ENCODE measurements around the gene CDH13.

CDH13 gene

DNA sequence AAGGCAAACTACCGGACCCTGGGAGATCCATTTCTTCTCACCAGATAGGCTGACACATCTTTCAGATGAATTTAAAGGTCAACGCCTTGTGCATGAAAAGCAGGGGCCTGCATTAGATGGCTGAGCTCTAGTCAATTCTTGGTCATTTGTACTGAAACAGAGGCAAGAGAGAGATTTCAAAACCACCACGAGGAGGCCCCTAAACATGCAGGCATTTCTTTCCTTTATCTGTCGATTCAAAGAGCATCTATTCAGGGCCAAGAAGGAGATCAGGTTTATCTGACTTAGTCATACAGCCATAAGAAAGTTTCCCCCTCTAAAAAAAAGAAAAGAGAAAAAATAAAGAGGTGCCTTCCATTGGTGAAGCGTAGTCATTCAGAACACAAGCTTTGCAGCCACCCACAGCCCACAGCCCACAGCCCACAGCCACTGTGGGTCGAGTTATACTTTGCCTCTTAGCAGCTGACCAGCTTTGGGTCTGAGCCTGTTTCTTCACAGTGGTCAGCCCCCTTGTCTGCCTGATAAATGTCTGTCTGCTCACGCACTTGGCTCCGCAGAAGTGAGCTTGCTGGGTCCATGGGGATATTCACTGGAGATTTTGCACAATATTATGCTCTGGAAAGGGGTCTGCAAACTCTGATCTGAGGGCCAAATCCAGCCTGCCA lies 207.5 kb downstream of the CDH13 start:
- peak; percentile 27 for DNase-seq (ENCODE audit: low read depth)

DNA sequence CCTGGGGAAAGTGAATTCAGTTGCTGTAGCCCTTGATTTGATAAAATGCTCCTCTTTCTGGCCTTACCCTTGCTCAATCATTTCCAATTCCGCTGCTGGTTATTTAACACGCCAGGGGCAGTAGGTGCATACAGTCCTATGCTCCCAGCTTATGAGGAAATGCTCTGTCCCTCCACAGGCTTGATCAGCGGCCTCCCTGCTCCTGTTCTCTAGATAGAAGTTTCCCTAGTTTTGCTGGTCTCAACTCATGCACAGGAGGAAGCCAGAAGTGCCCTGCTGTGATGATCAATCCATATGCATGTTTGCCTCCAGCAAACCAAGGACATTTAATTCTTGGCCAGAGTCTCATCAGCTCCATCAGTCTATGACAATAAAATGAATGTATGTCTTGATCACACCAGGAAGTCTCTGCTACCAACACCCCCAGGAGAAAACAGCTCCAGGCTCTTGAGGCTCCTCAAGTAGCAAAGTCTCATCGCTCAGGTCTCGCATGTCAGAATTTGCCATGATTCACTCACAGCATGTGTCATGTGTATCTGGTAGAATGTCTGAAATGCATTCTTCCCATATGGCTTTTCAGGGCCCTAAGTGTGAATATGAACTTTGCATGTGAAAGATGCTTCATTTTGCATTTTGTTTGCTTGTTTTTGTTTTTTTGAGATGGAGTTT lies 208.9 kb downstream of the CDH13 start:
- TF ChIP-seq CTCF (IDR thresholded peaks at IDR 0.05; ENCODE audit: low read length, missing control alignments), result no peak
- no peak for DNase-seq (ENCODE audit: low read depth)
- H3K4me3 ChIP-seq (replicated peaks; ENCODE audit: low read depth, low read length), result no peak overlapping the region

More for the DNA sequence above, 207.5 kb downstream of the CDH13 start:
- H3K4me3 ChIP-seq (replicated peaks; ENCODE audit: low read depth, low read length), result no peak overlapping the region
- no peak for TF ChIP-seq CTCF (IDR thresholded peaks at IDR 0.05; ENCODE audit: low read length, missing control alignments)

GRCh38 chr16:82841108-82841507 lies 214.3 kb downstream of the CDH13 start:
- TF ChIP-seq CTCF (IDR thresholded peaks at IDR 0.05; ENCODE audit: low read length, missing control alignments), result no peak
- H3K4me3 ChIP-seq (replicated peaks; ENCODE audit: low read depth, low read length), result no peak overlapping the region
- DNase-seq (ENCODE audit: low read depth), result no peak

GRCh38 chr16:82843606-82844271 lies 217.0 kb downstream of the CDH13 start:
- no peak overlapping the region for H3K4me3 ChIP-seq (replicated peaks; ENCODE audit: low read depth, low read length)
- DNase-seq (ENCODE audit: low read depth), result no peak
- no peak for TF ChIP-seq CTCF (IDR thresholded peaks at IDR 0.05; ENCODE audit: low read length, missing control alignments)

GRCh38 chr16:82845116-82845515 lies 218.3 kb downstream of the CDH13 start:
- DNase-seq (ENCODE audit: low read depth), result no peak
- TF ChIP-seq CTCF (IDR thresholded peaks at IDR 0.05; ENCODE audit: low read length, missing control alignments), result no peak
- no peak overlapping the region for H3K4me3 ChIP-seq (replicated peaks; ENCODE audit: low read depth, low read length)

DNA sequence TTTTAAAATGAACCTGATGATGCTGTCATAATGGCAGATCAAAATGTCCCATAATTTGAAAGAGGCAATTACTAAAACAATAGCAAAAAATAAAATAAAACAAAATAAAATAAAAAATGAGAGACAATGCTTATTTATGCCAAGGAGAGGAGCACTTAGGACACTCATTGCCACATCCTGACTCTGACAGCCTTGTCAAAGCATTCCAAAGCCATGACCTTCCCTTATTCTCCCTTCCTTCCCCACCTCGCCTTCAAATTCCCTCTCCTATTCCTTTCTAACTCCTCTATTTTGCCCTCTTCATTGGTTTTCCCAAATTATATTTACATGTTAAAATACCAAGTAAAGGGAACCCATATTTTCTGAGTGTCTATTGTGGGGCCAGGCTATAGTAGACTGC lies 220.0 kb downstream of the CDH13 start:
- DNase-seq (ENCODE audit: low read depth), result no peak
- H3K4me3 ChIP-seq (replicated peaks; ENCODE audit: low read depth, low read length), result no peak overlapping the region
- TF ChIP-seq CTCF (IDR thresholded peaks at IDR 0.05; ENCODE audit: low read length, missing control alignments), result no peak

Data from fibroblast of pulmonary artery (primary cell).